Stimulated activated CD8-positive, alpha-beta memory T cell treated with anti-CD3 and anti-CD28 coated beads, Interleukin-15, amount 100 ng/mL, for 24 hours (primary cell): Measurements from ENCODE around the gene TOMT.
A peak's percentile ranks its signal among the peaks of the same experiment; 100 is the strongest.

Experiments
- DNase-seq: peaks from one replicate; pipeline ENCODE4 v3.0.0-alpha.2; 2020; ENCODE audit warnings: low read depth

TOMT gene

DNA sequence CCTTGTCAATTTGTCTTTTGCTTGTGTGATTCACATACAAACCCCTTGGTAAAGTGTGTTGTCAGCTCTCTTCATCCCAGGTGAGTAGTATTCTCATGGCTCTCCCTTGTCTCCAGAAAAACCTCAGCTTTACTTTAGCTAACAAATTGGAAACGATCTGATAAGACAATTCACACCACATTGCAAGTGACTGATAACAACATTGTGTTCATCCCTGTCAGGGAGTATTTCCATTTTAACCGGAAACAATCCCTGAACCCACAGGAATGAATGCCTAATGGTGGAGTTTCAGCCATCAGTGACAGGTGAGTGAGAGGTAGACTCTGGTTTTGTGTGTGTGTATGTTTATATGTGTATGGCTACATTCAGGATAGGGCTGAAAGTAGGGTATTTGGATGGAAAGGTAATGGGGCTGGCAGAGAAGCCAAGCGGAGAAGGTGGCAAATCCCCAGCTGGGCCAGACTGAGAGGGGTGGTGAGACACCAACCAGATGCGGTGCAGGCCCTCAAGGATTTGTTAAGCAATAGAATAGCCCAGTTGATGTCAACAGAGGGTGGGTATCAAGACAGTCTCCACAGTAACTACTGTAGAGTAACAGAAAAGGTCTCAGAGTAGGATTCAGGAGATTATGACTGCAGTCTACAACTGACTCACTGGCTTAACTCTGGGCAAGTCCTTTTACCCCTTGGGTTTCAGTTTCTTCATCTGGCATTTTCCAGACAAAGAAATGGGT lies 17.5 kb upstream of the TOMT start:
- DNase-seq = no peak

DNA sequence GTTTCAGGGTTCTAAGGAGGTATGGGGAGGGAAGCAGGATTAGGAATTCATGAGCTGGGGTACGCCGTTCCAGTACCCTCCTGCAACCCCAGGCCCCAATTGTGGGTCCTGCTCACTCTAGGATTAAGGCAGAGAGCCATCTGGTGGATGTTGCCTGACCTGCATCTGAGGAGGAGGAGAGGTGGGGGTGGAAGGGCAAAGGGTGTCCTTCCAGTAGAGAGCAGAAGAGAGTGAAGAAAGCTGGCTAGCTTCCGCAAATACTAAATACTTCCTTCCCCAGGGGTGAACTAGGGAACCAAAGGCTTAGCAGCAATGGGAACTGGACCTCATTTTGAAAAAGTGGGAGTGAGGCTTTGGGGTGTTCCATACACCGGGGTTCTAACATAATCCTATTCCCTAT lies 14.4 kb upstream of the TOMT start:
- no peak for DNase-seq

DNA sequence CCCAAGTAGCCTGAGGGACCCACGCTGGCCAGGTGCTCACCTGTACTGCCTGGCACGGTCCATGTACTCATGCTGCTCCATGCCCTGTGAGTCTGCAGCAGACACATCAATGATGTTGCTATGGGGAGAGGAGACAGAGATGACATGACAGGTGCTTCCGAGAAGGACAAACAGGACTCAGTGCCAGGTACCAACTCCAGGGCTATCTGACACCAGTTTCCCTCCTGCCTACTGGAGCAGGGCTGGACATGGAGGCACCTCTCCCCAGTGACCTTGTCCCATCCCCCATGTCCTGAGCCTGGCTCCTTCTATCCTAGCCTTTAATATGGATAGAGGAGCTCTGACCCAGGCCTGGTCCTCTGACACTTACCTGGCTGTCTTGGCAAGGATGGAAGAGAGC lies 7.0 kb upstream of the TOMT start:
- no peak for DNase-seq

DNA sequence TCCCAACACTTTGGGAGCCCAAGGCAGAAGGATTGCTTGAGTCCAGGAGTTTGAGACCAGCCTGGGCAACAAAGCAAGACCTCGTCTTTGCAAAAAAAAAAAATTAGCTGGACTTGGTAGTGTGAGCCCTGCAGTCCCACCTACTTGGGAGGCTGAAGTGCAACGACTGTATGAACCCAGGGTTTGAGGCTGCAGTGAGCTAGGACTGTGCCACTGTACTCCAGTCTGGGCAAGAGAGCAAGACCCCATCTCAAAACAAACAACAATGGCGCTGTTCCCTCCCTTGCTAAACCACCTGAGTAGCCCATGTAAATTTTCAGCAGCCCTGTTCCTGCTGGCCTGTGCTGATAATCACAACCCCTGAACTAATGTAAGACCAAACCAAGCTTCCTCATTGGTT lies 5.7 kb upstream of the TOMT start:
- no peak for DNase-seq

DNA sequence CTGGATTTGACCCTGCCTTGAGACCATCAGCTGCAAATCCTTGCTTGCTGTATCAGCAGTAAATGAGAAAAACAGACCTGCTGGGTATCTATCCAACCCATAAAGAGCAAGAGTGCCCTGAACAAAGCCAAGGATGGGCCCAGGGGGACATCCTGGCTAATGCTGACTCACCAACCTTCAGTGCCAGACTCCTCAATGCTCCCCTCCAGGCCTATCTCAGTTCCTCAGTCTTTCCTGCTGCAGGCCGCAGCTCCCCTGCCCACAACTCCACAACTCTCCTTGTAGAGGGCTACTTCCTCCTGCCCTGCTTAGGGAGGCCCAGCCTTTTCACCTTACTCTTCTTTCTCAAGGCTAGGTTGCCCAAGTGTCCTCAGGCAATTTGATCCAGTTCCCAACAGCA lies 5.3 kb upstream of the TOMT start:
- no peak for DNase-seq

DNA sequence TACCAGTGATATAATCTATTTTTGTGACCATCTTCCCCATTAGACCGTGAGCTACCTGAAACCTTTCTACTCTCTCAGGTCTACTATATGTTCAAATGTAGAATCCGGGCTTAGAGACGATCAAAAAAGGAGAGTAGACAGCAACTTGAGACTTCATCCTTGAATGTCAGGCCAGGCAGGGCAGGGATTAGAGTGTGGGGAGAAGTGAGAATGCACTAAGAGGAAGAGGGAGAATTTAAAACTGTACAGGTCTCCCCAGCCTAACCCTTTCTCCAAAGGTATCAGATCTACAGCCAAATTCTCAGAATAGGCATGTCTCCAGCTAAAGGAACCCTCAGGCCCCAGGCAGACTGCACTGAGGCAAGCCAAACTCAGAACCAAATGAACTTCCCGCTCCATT lies 3.6 kb upstream of the TOMT start:
- DNase-seq = no peak

DNA sequence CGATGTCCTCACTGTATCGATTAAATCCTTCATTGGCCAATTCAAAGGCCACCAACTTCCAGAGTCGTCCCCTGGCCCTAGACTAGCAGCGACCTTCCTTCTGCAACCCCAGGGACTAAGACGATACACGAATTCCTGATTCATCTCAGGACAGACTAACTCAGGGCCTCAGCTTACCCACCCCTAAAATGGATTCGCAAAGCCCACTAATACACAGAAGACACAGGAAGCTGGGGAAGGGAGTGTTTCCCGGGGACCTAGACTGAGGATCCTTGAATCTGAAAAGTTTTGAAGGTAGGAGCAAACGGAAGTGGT lies 3.1 kb upstream of the TOMT start:
- DNase-seq = no peak

DNA sequence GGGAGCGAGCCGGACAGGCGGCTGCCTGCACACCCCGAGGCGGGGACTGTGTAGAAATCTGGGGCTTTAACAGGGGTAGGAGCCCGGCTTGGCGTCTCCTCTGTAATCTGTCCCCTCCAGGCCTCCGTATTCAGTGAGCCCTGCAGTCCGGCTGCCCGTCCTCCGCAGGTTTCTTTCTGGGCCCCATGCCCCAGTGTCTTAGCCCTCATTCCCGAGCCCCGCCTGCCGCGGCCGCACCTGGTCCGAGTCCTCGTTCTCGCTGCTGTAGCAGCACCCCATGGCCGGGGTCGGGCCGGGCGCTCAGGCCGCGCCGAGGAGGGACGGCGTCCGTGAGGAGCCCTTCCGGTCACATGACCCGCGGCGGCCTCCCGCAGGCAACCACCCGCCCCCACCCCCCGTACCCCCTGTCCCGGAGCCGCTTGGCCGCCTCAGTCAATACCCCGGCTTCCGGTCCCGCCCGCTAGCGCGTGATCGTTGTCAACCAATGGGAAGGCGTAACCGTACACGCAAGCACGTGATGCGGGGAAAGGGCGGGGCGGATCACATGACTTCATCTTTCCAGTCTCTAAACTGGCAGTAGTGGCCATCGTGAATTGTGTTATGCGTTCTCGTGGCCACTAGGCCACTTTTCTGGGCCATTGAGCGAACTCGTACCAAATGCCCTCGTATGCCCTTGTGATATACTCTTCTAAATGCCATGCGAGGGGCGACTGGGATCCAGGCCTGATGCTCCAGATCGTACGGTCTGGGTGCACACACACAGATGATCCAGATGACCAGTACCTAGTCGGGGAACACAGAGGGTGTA lies 2.6 kb upstream of the TOMT start, which contains the start of gene LAMTOR1:
TSS of gene LAMTOR1 (minus strand) at position 352 of the 808 bp plus-strand sequence. CDS start at position 279, 73 bp downstream.
- peak; percentile 93 for DNase-seq

DNA sequence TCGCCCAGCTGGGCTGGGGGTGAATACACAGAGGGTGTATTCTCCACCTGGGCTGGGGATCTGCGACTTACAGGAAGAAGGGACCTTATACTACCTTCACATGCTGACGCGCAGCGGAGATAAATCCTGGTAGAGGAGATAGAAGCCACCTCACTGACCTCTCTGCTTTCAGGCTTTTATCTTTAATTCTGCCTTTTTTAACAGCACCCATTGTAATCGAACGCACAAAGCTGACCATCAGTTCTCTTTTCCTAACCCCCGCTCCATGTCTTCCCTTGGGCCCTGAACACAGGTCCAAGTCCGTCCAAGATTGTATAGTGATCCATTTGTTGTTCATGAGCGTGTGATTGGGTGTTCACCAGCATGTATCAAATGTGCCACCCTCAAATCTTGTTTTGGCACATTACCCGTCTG lies 2.0 kb upstream of the TOMT start:
- no peak for DNase-seq

DNA sequence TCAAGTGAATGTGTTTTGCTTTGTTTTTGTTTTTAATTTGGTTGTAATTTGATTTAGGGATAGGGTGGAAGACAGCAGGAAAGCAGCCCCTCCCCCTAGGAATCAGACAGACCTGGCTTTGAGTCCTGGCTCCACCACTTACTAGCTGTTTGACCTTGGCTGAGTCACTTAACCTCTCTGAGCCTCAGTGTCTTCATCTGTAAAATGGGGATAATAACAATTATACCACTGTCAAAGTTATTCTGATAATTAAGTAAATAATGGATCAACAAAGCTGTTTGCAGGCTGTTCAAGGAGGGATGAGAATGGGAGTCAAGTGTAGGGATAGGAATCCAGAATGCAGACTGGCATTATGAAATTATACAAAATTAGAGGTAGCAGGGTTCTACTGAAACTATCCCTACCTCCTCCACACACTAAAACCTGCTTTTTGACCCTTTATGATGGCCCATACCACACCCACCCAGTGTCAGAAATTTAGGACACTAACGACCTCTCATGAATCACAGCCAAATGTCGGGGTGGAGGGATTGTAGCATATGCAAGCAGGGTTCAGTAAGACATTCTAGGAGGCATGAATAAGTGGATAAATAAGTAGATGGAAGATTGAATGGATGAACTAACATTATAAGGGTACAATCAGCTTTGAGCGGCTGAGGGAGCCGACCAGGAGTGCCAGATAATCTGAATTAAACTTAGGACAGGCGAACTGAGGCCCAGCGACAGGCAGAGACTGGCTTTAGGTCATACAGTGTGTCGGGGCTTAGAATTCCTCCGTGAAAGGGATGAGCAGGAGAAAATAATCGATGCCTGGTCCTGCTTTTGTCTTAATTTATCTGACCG lies 5.8 kb downstream of the TOMT start:
- DNase-seq = no peak

DNA sequence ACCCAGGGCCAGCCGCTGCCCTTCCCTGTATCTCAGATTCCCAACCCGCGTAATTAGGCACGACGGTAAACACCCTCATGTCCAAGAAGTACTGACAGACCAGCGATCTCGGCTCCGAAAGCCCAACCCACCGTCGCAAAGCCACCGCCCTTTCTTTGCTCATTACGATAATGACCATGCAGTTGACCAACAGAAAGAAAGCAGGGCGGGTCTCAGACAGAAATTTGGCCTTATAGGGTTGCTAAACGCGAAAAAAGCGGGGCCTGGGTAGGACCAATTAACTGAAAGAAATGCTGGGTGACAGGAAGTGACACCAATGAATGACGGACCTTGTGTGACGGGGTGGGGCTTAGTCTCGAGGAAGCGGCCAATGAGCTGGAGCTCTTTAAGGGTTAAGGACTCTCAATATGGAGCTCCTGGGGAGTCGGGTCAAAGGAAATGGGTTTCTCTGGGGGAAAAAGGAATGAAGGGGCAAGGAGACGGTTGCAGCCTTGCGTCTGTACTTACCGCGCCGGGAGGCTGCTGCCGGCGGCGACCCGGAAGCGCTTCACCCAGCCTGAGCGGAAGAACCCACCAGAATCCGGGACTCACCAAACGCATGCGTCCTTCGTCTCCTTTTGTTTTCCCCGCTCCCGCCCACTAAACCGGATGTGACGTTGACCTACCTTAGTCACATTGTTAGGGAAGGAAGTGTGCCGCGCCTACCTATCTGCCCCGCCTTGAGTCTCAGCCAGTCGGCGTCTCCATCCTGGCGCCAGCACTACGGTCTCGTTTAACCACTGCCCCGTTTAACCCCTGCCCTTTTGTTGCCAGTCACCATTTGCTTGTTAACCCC lies 6.6 kb downstream of the TOMT start, which contains the start of gene ANAPC15:
TSS of gene ANAPC15 (minus strand) at position 553 of the 835 bp plus-strand sequence. CDS start 1,419 bp downstream, outside the sequence.
- peak; percentile 95 for DNase-seq

DNA sequence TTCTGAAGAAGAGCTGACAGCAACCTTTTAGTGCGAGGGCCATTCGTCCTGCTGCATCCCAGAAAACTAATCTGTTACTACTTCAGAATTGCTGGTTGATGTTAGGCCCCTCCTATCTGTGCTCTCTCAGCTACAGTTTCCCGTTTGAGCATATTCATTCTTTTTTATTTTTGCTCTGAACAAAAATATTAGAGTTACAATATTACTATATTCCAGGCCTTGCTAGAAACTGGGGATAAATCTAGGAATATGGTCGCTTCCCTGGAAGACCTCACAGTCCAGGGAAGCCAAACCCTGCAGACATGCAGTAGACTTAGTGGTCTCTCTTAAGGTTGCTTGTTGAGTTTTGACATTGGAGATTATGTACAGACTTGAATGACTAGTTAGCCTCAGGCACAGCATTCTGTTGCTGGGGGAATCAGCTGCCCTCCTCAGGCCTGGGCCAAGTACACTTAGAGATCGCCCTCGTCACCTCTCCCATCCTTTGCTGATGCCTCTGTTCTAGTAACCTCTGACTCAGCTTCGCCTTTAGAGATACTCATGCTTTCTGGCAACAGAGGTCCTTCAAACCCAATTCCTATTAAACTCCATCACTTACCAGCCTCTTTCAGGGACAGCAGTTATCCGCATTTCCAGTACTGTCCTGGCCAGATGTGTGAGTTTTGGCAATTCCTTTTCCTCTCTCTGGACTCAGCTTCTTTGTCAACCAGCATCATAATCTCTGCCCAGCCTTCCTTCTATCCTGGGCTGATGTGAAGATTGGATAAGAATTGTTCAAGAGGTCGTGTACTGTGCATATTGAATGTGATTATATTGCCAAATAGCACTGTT lies 7.5 kb downstream of the TOMT start:
- DNase-seq = no peak

DNA sequence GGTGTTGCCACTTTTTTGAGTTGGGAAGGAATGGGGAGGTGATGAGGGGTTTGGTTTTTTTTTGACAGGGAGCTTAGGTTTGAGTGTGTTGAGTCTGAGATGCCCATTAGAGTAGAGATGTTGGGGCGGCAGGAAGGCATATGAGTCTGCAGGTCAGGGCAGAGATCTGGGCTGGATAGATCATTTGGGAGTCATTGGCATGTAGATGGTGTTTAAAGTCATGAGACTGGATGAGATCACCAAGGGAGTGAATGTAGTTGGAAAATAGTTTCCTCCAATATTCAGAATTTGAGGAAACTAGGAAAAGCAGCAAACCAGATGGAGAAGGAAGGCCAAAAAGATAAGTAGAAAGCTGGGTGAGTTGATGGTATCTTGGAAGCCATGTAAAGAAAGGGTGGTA lies 8.8 kb downstream of the TOMT start:
- DNase-seq = no peak

DNA sequence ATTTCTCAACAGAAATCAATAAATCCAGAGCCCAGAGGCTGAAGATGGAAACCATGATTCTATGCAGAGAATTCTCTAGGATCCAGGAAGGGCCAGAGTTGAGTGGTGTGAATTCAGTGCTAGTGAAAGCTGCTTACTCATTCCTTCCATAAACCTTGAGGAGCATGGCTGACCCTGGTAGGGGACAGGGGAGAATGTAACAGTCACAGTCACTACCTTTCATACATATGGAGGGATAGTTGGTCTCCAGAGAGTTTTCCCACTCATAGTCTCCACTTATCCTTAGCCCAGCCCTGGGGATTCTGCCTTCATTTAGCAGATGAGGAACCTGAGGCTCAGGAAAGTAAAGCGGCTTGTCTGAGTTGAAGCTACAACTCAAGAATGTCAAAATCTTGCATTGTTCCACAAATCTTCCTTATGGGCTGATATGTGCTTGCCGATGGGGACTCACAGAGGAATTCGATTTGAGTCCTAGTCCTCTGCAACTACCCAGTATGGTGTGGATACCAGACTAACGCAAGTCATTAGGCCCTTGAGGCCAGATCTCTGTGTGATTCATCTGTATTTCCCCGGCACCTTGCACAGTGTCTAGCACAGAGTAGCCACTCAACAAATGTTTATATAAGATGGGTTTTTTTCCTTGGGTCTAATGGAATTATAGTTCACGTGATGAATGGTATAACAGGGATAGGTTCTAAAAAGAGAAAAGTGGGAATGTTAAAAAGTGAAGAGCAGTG lies 10.5 kb downstream of the TOMT start:
- no peak for DNase-seq

DNA sequence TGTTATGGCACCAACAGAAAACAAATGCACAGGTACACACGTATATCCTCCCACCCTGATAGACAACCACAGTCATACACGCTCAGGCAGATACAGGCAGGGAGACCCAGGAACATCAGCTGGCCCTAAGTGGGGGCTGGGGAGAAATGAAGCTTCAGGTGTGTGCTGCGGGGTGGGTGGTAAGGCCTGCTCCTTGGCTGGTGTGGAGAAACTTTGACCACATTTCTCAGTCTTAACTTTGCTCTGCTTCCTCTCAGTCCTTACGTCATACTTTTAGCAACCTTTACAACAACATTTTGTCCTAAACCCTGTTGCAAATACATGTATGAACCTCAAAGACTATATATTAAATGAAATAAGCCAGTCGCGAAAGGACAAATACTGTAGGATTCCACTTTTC lies 13.5 kb downstream of the TOMT start:
- no peak for DNase-seq

DNA sequence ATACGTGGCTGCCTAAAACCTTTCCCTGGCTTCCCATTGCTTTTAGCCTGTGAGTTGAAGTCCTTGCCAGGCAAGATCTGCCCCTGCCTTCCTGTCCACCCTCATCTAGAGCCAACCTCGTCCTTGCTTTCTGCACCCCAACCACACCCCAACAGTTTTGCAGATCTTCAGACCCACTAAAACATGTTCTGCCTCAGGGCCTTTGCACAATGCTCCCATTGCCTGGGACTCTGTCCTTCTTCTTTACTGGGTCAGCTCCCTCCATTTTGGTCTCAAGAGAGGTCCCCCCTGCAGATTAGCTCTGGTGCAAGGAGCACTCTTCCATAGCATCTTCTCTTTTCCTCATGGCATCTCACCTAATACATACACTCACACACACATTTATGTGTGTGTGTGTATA lies 15.2 kb downstream of the TOMT start:
- no peak for DNase-seq

DNA sequence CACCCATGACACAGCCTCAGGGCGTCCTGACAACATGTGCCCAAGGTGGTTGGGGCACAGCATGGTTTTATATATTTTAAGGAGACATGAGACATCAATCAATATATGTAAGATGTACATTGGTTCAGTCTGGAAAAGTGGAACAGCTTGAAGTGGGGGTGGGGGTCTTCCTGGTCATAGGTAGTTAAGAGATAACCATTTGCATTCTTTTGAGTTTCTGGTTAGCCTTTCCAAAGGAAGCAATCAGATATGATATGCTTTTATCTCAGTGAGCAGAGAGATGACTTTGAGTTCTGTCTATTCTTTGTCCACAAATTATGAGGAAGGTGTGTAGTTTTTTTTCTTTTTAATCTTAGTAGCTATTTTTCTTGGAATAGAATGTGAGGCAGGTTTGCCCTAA lies 16.9 kb downstream of the TOMT start:
- DNase-seq = no peak

DNA sequence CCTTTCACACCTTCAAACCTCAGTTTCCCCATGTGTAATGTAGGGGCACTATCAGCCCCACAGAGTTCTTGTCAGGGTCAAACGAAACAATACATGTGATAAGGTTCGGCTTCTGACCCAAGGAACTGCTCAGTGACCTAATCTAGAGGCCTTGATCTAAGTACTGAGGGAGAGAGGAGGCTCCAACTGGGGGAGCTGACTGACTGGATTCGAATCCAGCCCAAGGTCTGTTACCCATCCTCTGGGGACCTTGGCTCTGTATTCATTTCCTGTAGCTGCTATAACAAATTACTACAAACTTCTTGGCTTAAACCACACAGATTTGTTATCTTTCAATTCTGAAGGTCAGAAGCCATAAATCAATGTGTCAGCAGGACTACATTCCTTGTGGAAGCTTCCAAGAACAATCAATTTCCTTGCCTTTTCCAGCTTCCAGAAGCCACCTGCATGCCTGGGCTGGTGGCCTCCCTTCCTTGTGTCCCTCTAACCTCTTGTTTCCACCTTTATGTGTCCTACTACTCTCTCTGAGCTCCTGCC lies 17.5 kb downstream of the TOMT start:
- no peak for DNase-seq

DNA sequence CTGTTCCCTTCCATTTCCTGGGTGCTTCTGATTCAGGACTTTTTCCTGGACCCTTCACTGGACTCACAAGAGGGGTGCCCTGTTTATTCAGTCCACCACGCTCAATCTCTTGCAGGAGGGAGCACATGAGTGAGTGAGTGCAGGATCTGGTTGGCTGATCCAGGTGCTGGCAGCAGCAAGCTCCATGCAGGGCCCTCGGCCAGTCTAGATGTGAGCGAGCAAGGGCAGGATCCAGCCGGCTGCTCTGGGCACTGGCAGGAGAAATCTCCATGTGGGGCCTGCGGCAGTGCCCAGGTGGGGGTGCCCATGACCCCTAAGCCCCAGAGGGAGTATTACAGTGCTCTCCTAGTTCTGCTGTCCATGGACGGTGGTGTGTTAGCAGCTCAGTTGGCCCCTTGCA lies 18.3 kb downstream of the TOMT start:
- no peak for DNase-seq

DNA sequence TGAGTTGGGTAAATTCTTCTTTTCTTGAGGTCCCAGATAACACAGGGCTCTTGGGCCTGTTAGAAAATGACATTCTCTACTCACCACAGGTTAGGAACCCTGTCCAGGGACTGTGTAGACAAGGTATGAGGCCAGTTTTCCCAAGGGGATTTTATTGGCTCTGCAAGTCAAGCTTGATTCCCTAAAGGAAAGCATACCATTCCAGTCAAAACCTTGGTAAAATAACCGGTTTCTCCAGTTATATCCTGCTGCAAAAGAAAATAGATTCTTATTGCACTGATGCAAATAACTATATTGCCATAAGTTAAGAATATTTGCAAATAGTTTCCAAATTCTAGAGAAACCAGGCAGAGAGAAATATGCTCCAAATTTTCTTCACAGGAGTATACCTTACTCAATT lies 20.2 kb downstream of the TOMT start:
- DNase-seq = no peak
